HepG2 (cell line): Measurements from ENCODE around the gene MYL3. TPM values are rescaled to one million over a fixed set of nuclear protein-coding genes. Genes with fewer than 3 reads are reported as not detected.

Source experiments
- ATAC-seq: fragments of 200-7000 bp; cut with Tn5 transposase; 3 replicates; pipeline ENCODE4 v1.9.1; 2020; ENCODE audit warnings: mild to moderate bottlenecking, moderate library complexity
- BruUV-seq: library from RNA; stranded (reverse); fragments of 400-500 nt; replicated peaks from 2 replicates; lab custom pipeline; 2021; lab: Mats Ljungman, UMichigan
- CTCF ChIA-PET: fragments of 300-600 bp; formaldehyde crosslinking; extraction: SDS; loops from one replicate; lab custom pipeline; 2021; ENCODE audit warnings: low total read pairs, inconsistent platforms, low intra/inter-chr PET ratio; lab: Yijun Ruan, JAX
- POLR2A ChIA-PET: fragments of 350-600 bp; sonication (Branson Sonifier 250); formaldehyde crosslinking; loops from one replicate; lab custom pipeline; 2020; ENCODE audit warnings: antibody characterized with exemption, inconsistent platforms; lab: Yijun Ruan, JAX
- DNase-seq: peaks from one replicate; pipeline ENCODE4 v3.0.0-alpha.2; 2015; ENCODE audit warnings: low spot score
- FAIRE-seq: peaks from 3 replicates; lab custom pipeline; 2011; peaks lifted over from hg19 to GRCh38; lab: Jason Lieb, UNC
- H2AFZ ChIP-seq: one replicate; pipeline ENCODE4 v1.6.1; 2011; ENCODE audit warnings: low read length, inconsistent platforms
- H3K27ac ChIP-seq: fragments of 300-600 bp; 3 replicates; pipeline ENCODE4 v1.8.0; 2011; ENCODE audit warnings: mixed run types, mild to moderate bottlenecking, mixed read lengths, low read length, inconsistent platforms; ENCODE audit not compliant: insufficient read depth; ENCODE audit errors: extremely low read length
- H3K27me3 ChIP-seq, 2 experiments: fragments of 200-600 bp in 1 of 2; 2 replicates in 1 of 2; 3 replicates in 1 of 2; pipeline versions ENCODE4 v1.6.0 to v1.8.0; 2011; ENCODE audit warnings: low read length in 2 of 2, mild to moderate bottlenecking in 2 of 2, moderate library complexity in 2 of 2, inconsistent platforms in 1 of 2; ENCODE audit not compliant: insufficient read depth in 2 of 2, control insufficient read depth in 1 of 2
- H3K36me3 ChIP-seq, 2 experiments: fragments of 200-600 bp in 1 of 2; replicated peaks in 1 of 2; 2 replicates in 1 of 2; 3 replicates in 1 of 2; pipeline versions ENCODE4 v1.5.1 to v1.8.0; 2011; ENCODE audit warnings: low read length in 2 of 2, inconsistent platforms in 1 of 2; ENCODE audit not compliant: insufficient read depth in 2 of 2, control insufficient read depth in 1 of 2
- H3K4me1 ChIP-seq: 2 replicates; pipeline ENCODE4 v1.5.1; 2012; ENCODE audit warnings: low read length, inconsistent platforms; ENCODE audit not compliant: insufficient read depth
- H3K4me2 ChIP-seq: 2 replicates; pipeline ENCODE4 v1.6.0; 2011; ENCODE audit warnings: low read depth, low read length, inconsistent platforms
- H3K4me3 ChIP-seq, 3 experiments: fragments of 200-600 bp in 1 of 3; sonication (generic), shearing (Covaris generic) in 1 of 3; replicated peaks in 1 of 3; 2 replicates each; pipeline ENCODE4 v1.5.1; 2011 to 2016; ENCODE audit warnings: low read length in 3 of 3, inconsistent platforms in 2 of 3, low read depth in 2 of 3, mild to moderate bottlenecking in 2 of 3, control low read depth in 1 of 3, mixed read lengths in 1 of 3; ENCODE audit not compliant: insufficient read depth in 1 of 3
- H3K79me2 ChIP-seq: one replicate; pipeline ENCODE4 v1.6.1; 2011; ENCODE audit warnings: low read length, inconsistent platforms; ENCODE audit not compliant: insufficient read depth
- H3K9ac ChIP-seq: 2 replicates; pipeline ENCODE4 v1.6.0; 2011; ENCODE audit warnings: mild to moderate bottlenecking, low read depth, low read length, inconsistent platforms; ENCODE audit not compliant: insufficient read depth
- H3K9me3 ChIP-seq: 2 replicates; pipeline ENCODE4 v1.5.1; 2012; ENCODE audit warnings: mild to moderate bottlenecking, low read length
- H4K20me1 ChIP-seq: 2 replicates; pipeline ENCODE4 v1.6.0; 2011; ENCODE audit warnings: inconsistent platforms, mild to moderate bottlenecking, low read length, moderate library complexity; ENCODE audit not compliant: insufficient read depth
- HMGA1 ChIP-seq: sonication (generic); formaldehyde crosslinking; conservative IDR thresholded peaks from 2 replicates; pipeline ENCODE4 v1.4.0; 2020; ENCODE audit warnings: missing genetic modification reagents
- MNT ChIP-seq: fragments of 450-650 bp; IDR thresholded peaks from 2 replicates; pipeline ENCODE4 v1.6.1; 2016
- PCBP1 ChIP-seq: fragments of 200-400 bp; formaldehyde crosslinking; IDR thresholded peaks from 2 replicates; pipeline ENCODE4 v1.6.1; 2017; ENCODE audit warnings: mild to moderate bottlenecking, low read depth, low read length, borderline replicate concordance
- ZKSCAN5 ChIP-seq: sonication (generic); formaldehyde crosslinking; IDR thresholded peaks from 2 replicates; pipeline ENCODE4 v1.5.1; 2020; ENCODE audit warnings: mild to moderate bottlenecking, missing genetic modification reagents
- ZNF768 ChIP-seq: sonication (generic); formaldehyde crosslinking; IDR thresholded peaks from 2 replicates; pipeline ENCODE4 v1.4.0; 2020; ENCODE audit warnings: missing genetic modification reagents
- WGBS: methylation state at CpG from one replicate; pipeline ENCODE4 v1.1.6; 2017; ENCODE audit warnings: low lambda C conversion rate; 5-methylcytosine and 5-hydroxymethylcytosine counted together
- in situ Hi-C: cut with HindIII; loops from 2 replicates; pipeline ENCODE4 v1.10.0; 2017; ENCODE audit warnings: low pct_unique_long_range_greater_than_20kb; ENCODE audit not compliant: extremely low pct_ligation_motif_present
- intact Hi-C: fragments of 100-400 bp; cut with micrococcal nuclease; formaldehyde crosslinking; loops from one replicate; pipeline ENCODE4 v1.10.0; 2022; ENCODE audit not compliant: unreplicated experiment
- polyA plus RNA-seq, 8 experiments: library from polyadenylated mRNA; depleted of rRNA in 3 of 8; stranded (reverse) in 7 of 8; unstranded in 1 of 8; fragments of >200 nt; fragmentation: Illumina TruSeq in 4 of 8; extraction: Trizol in 4 of 8; gene quantifications; 2 replicates each; pipeline versions ENCODE4 v1.2.1 to v1.2.3, GENCODE V29; 2011 to 2016; ENCODE audit warnings: low read depth in 4 of 8, missing spikeins in 1 of 8, mixed read lengths in 1 of 8; ENCODE audit not compliant: insufficient read depth in 1 of 8
- total RNA-seq, 5 experiments: library from RNA; depleted of rRNA; stranded (reverse); fragments of >200 nt; fragmentation: Illumina TruSeq; extraction: Trizol; gene quantifications; 2 replicates each; pipeline ENCODE4 v1.2.3, GENCODE V29; 2016; ENCODE audit warnings: low read depth in 1 of 5

The MYL3 gene
- total and polyA plus RNA-seq, 2 of the 13 experiments (the other 11 are each of a cell fraction or from before 2014, with no cell fraction given) = not detected

GRCh38 chr3:46907271-46907670, 44.0 kb upstream of the MYL3 start:
- peaks cover 4 to 39% of the 10 kb centered on the region in 2 experiments; a peak in 3 of 5 replicates for H3K27me3 ChIP-seq
- no peak overlapping the region for H3K4me3 ChIP-seq
- no peaks in the 10 kb centered on the region for H3K9me3 ChIP-seq
- H3K9ac ChIP-seq = no peak overlapping the region
- no peak overlapping the region for H2AFZ ChIP-seq
- intact Hi-C loops = no loop called here
- DNase-seq (no peak), FAIRE-seq (no peak)
- POLR2A ChIA-PET = no interaction called here
- TF ChIP-seq MNT (peak; percentile 37), PCBP1 (no peak), ZKSCAN5 (CRISPR knock-in tag) (no peak)
- TF ChIP-seq, all 625 proteins: peak for 1
- in situ Hi-C loops = loop anchor here (5.0 kb wide), 2 partner anchors 40 to 195 kb away; no protein-coding TSS in a partner anchor
- Histone ChIP-seq H3K36me3 (no peaks in the 10 kb centered on the region), H3K27ac (no peak overlapping the region), H3K79me2 (no peaks in the 10 kb centered on the region), H3K4me1 (peaks cover 10% of the 10 kb centered on the region), H4K20me1 (no peaks in the 10 kb centered on the region), H3K4me2 (no peak overlapping the region)
- 23% methylated on average over 7 of the region's 12 CpGs for WGBS
- CTCF ChIA-PET = interaction anchor here (3.3 kb wide), 1 partner anchor 40 kb away, joined by 15 read pairs; no protein-coding TSS in a partner anchor
- ATAC-seq = no peak
- no TSS peak for BruUV-seq

- no peaks in the 10 kb centered on the region for H3K36me3 ChIP-seq
- TF ChIP-seq HMGA1 (CRISPR knock-in tag) (no peak), ZNF768 (CRISPR knock-in tag) (peak; percentile 96)
- no peak overlapping the region for H2AFZ ChIP-seq
- no peak overlapping the region for H3K9ac ChIP-seq
- no peak for FAIRE-seq
- WGBS = no CpG with 5 or more reads among the region's 4 CpGs
- in situ Hi-C loops (loop anchor here (5.0 kb wide), 2 partner anchors 39 to 194 kb away; no protein-coding TSS in a partner anchor), intact Hi-C loops (no loop called here)
- H3K9me3 ChIP-seq = no peaks in the 10 kb centered on the region
- H3K27ac ChIP-seq = no peak overlapping the region
- POLR2A ChIA-PET = no interaction called here
- H3K4me3 ChIP-seq = no peak overlapping the region
- H3K4me2 ChIP-seq = no peak overlapping the region
- H3K79me2 ChIP-seq = no peaks in the 10 kb centered on the region
- H3K27me3 ChIP-seq = peaks cover 6 to 39% of the 10 kb centered on the region in 2 experiments; a peak in 3 of 5 replicates
- CTCF ChIA-PET = interaction anchor here (3.3 kb wide), 1 partner anchor 39 kb away, joined by 15 read pairs; no protein-coding TSS in a partner anchor
- BruUV-seq = no TSS peak
- H3K4me1 ChIP-seq = peaks cover 10% of the 10 kb centered on the region
- no peak for ATAC-seq
- H4K20me1 ChIP-seq = no peaks in the 10 kb centered on the region
- DNase-seq = no peak
Measured at GRCh38 chr3:46906471-46907058, 43.3 kb upstream of the MYL3 start.
